Activated CD8-positive, alpha-beta memory T cell treated with anti-CD3 and anti-CD28 coated beads, Interleukin-2, amount 50 U/mL, for 4 hours (primary cell): ENCODE measurements around the gene DLX4.

Experiments
- DNase-seq: peaks from one replicate; pipeline ENCODE4 v3.0.0-alpha.2; 2020

DLX4 gene

DNA sequence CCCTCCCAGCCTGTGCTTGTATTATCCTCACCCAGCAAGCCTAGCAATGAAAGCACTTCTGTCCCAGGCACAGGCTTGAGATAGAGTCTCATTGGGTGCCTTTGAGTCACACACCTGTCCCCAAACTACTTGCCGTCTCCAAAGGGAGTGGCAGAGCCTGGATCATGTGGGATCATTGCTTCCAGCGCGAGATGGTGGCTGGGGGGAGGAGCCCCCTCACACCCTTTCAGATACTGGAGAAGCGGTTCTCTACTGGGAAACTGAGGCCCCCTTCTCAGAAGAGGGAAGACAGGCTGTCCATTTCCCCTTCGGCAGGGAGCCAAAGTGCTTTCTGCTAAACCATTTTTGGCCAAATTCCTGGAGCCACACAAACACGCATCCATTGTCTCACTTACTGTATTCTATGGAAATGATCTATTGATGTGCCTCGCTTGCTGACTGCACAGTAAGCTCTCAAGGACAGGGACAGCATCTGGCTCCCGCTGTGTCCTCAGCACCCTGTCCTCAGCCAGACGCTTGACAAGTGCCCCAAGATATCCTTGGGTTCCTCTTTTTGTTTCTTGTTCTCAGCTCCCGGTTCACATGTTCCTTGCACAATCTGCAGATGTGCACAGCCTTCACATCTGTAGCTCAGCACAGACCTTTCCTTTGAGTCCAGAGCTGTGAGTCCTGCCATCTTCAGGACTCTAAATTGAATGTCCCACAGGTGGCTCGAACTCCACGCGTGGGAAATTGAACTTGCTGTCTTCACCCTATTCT is 52.0 kb downstream of the DLX4 start:
- DNase-seq = no peak

- DNase-seq = no peak
Observed at GRCh38 chr17:50021681-50022370, 52.8 kb downstream of the DLX4 start.

GRCh38 chr17:50022463-50023130 is 53.6 kb downstream of the DLX4 start:
- DNase-seq = no peak

DNA sequence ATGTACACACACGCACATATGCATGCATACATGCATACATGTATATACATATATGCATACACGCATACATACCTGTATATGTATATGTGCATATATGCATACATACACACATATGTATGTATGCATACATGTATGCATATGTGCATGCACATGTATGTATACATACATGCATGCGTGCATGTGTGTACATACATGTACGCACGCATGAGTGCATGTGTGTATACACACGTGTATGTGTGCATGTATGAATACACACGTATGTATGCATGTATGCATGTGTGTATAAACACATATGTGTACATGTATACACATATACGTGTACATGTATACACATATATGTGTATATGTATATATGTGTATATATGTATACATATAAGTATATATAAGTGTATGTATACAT is 54.5 kb downstream of the DLX4 start:
- no peak for DNase-seq
